Heart left ventricle (tissue), 16 donors: ENCODE results near the gene MFGE8. TPM values are rescaled to one million over a fixed set of nuclear protein-coding genes. Genes with fewer than 3 reads are reported as not detected.

Experiments
- ATAC-seq, 4 donors: fragments of 200-7000 bp; cut with Tn5 transposase; one replicate each; pipeline ENCODE4 v1.9.1; 2020 to 2022; ENCODE audit warnings: moderate library complexity in 4 of 4, mild to moderate bottlenecking in 3 of 4, moderate number of reproducible peaks in 1 of 4
- DNase-seq, 5 donors: peaks; one replicate each; pipeline ENCODE4 v3.0.0-alpha.2; 2020
- H3K27ac ChIP-seq, 12 donors: fragments of 200-600 bp; sonication (generic) in 4 of 12; one replicate each; pipeline versions ENCODE4 v1.5.0 to v1.8.0; 2016 to 2022; ENCODE audit warnings: mild to moderate bottlenecking in 2 of 12
- H3K27me3 ChIP-seq, 9 donors: fragments of 200-600 bp; sonication (generic) in 2 of 9; one replicate each; pipeline versions ENCODE4 v1.5.1 to v1.8.0; 2016 to 2022; ENCODE audit warnings: mild to moderate bottlenecking in 3 of 9
- H3K36me3 ChIP-seq, 9 donors: fragments of 200-600 bp; sonication (generic) in 2 of 9; one replicate each; pipeline versions ENCODE4 v1.5.0 to v1.8.0; 2018 to 2022; ENCODE audit warnings: mild to moderate bottlenecking in 2 of 9
- H3K4me1 ChIP-seq, 12 donors: fragments of 200-600 bp; sonication (generic) in 4 of 12; one replicate each; pipeline versions ENCODE4 v1.5.0 to v1.8.0; 2016 to 2022; ENCODE audit warnings: mild to moderate bottlenecking in 3 of 12
- H3K4me3 ChIP-seq, 12 donors: fragments of 200-600 bp; sonication (generic) in 4 of 12; one replicate each; pipeline versions ENCODE4 v1.5.0 to v1.8.0; 2017 to 2022; ENCODE audit warnings: mild to moderate bottlenecking in 9 of 12, moderate library complexity in 4 of 12
- H3K9me3 ChIP-seq, 12 donors: fragments of 200-600 bp; sonication (generic) in 4 of 12; one replicate each; pipeline versions ENCODE4 v1.5.0 to v1.8.0; 2016 to 2022; ENCODE audit warnings: mild to moderate bottlenecking in 1 of 12
- POLR2A ChIP-seq, 2 donors: fragments of 450-650 bp; IDR thresholded peaks; one replicate each; pipeline ENCODE4 v1.6.1; 2017; ENCODE audit warnings: antibody characterized with exemption in 2 of 2, mild to moderate bottlenecking in 2 of 2, moderate library complexity in 2 of 2
- WGBS, 4 donors: extraction: QIAGEN DNeasy Blood & Tissue Kit in 2 of 4; methylation state at CpG; one replicate each; pipeline versions ENCODE4 v1.1.5 to v1.1.7; 2013 to 2018; 5-methylcytosine and 5-hydroxymethylcytosine counted together
- intact Hi-C, 10 donors: fragments of 100-400 bp; cut with DNase I; formaldehyde crosslinking; loops; one replicate each; pipeline versions ENCODE4 v1.11.1 to v1.14.2; 2022
- long read RNA-seq, 3 donors: library from polyadenylated mRNA; unstranded; transcript quantifications; one replicate each; pipeline ENCODE4 v2.0.0, GENCODE V29; 2020 to 2021
- polyA plus RNA-seq, 2 donors: library from polyadenylated mRNA; stranded (reverse); fragments of 200-250 nt; gene quantifications; one replicate each; pipeline ENCODE4 v1.2.3, GENCODE V29; 2013
- total RNA-seq, 9 donors: library from RNA; depleted of rRNA in 2 of 9; stranded (reverse); fragments of >200 nt in 2 of 9; fragmentation: NEBNext Ultra II Directional in 3 of 9; extraction: Animal tissue kit (Norgen Biotek cat#: 25700) in 3 of 9; gene quantifications; one replicate each; pipeline versions ENCODE4 v1.1.0 to v1.2.4, GENCODE V29; 2016 to 2023
- TF ChIP-seq, protein P1 (sequence below), 12 donors: fragments of 200-600 bp; sonication (generic) in 4 of 12; IDR thresholded peaks; one replicate each; pipeline versions ENCODE4 v1.5.0 to v1.8.0; 2018 to 2022; ENCODE audit warnings: antibody characterized with exemption in 12 of 12, mild to moderate bottlenecking in 5 of 12
- donor health status: ischemic (EF 13 %, LVEDD 7.1; RV severe dilation, severe dysfunction).
- donor health status: healthy with polysubstance abuse.
- donor health status: DM: no; HTN: yes; CAD: no.
- donor health status: DM: no; HTN: no; CAD: no.
- donor health status: ischemic (EF 25% LVEDD 6.9; RV normal size, moderate dysfunction).
- donor health status: ischemic (EF 25% LVEDD 5.7; RV mildly dilated, moderate dysfunction).
- donor health status: healthy.
- donor health status: DM: yes; HTN: yes; CAD: no.
- donor health status: ischemic (EF 35%, LVEDD 5.7; RV mildly dilated, moderate dysfunction).
- donor health status: nonischemic (EF 11% LVEDD 7.7; RV severe dilation, severe dysfunction).
- donor health status: DM: yes; HTN: yes; CAD: no.
- donor health status: PGD.
- donor health status: ischemic (EF 29% LVEDD 5.4; RV normal size, mild dysfunction).
- donor health status: nonischemic (EF 23%, LVEDD 6.1; RV moderate dilation, normal function).

MFGE8 gene, protein sequence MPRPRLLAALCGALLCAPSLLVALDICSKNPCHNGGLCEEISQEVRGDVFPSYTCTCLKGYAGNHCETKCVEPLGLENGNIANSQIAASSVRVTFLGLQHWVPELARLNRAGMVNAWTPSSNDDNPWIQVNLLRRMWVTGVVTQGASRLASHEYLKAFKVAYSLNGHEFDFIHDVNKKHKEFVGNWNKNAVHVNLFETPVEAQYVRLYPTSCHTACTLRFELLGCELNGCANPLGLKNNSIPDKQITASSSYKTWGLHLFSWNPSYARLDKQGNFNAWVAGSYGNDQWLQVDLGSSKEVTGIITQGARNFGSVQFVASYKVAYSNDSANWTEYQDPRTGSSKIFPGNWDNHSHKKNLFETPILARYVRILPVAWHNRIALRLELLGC
- total RNA-seq (100 to 1,000 TPM; 352 to 732 (median 556) TPM), polyA plus RNA-seq (100 to 1,000 TPM; 386 to 639 TPM)
- long read RNA-seq, donor 1, transcript MFGE8-201 (8 exons, 1,937 nt): major isoform, 49 of 185 reads
- long read RNA-seq, donor 1, transcript MFGE8-214 (3 exons, 801 nt): minor isoform, 11 of 185 reads
- long read RNA-seq, donor 1, partial matches to known transcripts: 21 of 185 reads
- long read RNA-seq, donor 1, other reads (novel, unspliced or antisense): 99 of 185 reads
- long read RNA-seq, donor 2, transcript MFGE8-201 (8 exons, 1,937 nt): major isoform, 136 of 224 reads
- long read RNA-seq, donor 2, transcript MFGE8-202 (7 exons, 1,752 nt): minor isoform, 14 of 224 reads
- long read RNA-seq, donor 2, partial matches to known transcripts: 33 of 224 reads
- long read RNA-seq, donor 2, other reads (novel, unspliced or antisense): 36 of 224 reads
- long read RNA-seq, donor 3, transcript MFGE8-201 (8 exons, 1,937 nt): major isoform, 37 of 159 reads
- long read RNA-seq, donor 3, transcript MFGE8-214 (3 exons, 801 nt): minor isoform, 8 of 159 reads
- long read RNA-seq, donor 3, partial matches to known transcripts: 28 of 159 reads
- long read RNA-seq, donor 3, other reads (novel, unspliced or antisense): 80 of 159 reads

DNA sequence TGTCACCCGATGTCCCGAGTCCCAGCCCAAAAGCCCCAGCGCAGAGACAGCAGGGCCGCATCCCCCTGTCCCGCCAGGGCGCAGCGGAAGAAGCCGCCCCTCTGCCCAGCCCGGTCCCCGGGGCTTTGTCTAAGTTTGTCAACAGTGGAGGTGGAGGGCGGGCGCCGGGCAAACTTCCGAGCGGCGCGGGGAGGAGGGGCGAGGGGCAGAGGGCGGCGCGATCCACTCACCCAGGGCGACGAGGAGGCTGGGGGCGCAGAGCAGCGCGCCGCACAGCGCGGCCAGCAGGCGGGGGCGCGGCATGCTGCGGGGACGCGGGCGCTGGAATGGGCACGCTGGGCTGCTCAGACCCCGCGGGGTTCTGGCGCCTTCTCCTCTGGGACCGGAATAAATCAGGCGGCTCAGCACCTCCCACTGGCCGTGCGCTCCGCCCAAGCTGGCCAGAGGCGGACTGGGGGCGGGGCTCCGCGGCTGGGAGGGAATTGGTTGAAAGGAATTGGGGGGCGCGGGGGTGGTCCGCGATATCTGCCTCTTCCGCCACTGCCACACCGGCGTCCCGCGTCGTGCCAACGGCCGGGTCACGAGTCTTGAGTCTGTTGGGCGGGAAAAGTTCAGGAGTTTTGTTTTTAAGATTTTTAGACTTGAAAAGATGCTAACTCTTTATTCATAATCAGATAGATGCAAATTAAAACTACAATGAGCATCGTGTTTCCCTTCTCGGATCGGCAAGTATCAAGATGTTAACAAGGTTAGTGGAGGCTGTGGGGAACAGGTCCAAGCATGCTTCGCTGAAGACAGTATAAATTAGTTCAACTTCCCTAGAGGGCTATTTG lies at the start of gene MFGE8:
Gene MFGE8, minus strand, starts transcription at position 363 of the 833 bp plus-strand sequence. Its CDS starts 60 bp downstream, at position 303.
- peak within 1 kb of the TSS; percentile 61 to 94 (median 83) for H3K4me3 ChIP-seq

DNA sequence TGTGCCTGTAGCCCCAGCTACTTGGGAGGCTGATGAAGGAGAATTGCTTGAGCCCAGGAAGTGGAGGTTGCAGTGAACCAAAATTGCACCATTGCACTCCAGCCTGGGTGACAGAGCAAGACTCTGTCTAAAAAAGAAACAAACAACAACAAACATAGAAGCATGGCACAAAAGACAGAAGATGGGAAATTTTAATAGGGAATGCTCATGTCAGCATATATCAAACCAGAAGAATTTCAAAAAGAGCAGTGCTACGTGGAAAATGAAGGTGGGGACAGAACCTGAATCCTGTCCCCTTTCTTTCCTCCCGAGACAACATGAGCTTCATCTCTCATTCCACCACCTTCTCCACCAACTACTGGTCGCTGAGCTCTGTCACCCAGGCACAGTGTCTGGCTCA lies 46.3 kb upstream of the MFGE8 start:
- Histone ChIP-seq H3K4me3 (no peak overlapping the region), H3K27me3 (no peaks in the 10 kb centered on the region), H3K9me3 (peaks cover 0 to 17% (median 3%) of the 10 kb centered on the region in 12 donors), H3K36me3 (no peaks in the 10 kb centered on the region), H3K4me1 (peaks cover 0 to 9% (median 5%) of the 10 kb centered on the region in 12 donors), H3K27ac (no peak overlapping the region)
- TF ChIP-seq, protein P1, sequence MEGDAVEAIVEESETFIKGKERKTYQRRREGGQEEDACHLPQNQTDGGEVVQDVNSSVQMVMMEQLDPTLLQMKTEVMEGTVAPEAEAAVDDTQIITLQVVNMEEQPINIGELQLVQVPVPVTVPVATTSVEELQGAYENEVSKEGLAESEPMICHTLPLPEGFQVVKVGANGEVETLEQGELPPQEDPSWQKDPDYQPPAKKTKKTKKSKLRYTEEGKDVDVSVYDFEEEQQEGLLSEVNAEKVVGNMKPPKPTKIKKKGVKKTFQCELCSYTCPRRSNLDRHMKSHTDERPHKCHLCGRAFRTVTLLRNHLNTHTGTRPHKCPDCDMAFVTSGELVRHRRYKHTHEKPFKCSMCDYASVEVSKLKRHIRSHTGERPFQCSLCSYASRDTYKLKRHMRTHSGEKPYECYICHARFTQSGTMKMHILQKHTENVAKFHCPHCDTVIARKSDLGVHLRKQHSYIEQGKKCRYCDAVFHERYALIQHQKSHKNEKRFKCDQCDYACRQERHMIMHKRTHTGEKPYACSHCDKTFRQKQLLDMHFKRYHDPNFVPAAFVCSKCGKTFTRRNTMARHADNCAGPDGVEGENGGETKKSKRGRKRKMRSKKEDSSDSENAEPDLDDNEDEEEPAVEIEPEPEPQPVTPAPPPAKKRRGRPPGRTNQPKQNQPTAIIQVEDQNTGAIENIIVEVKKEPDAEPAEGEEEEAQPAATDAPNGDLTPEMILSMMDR (IDR thresholded peaks at IDR 0.05): no peak
- no peak for TF ChIP-seq POLR2A (IDR thresholded peaks at IDR 0.05)
- intact Hi-C loops: no loop called here
- WGBS, 4 donors: 82 to 95% (median 87%) methylated on average over 3 of the region's 3 CpGs
- DNase-seq (no peak), ATAC-seq (no peak)

More for the DNA sequence above, at the start of gene MFGE8:
- Histone ChIP-seq H3K36me3 (peaks cover 0 to 23% (median 19%) of the 10 kb centered on the region in 9 donors), H3K27ac (peak within 1 kb of the TSS; percentile 84 to 98 (median 92)), H3K4me1 (peaks cover under 1 to 60% (median 37%) of the 10 kb centered on the region in 12 donors), H3K9me3 (no peaks in the 10 kb centered on the region), H3K27me3 (no peaks in the 10 kb centered on the region)
- WGBS, 4 donors: 1 to 2% (median 1%) methylated on average over 29 to 67 of the region's 67 CpGs
- TF ChIP-seq, protein P1 (IDR thresholded peaks at IDR 0.05): peak in 6 of 12 donors; percentile 10 to 41 (median 20)
- TF ChIP-seq POLR2A (IDR thresholded peaks at IDR 0.05): peak; percentile 45 to 99
- DNase-seq: peak; percentile 84 to 90 (median 87)
- ATAC-seq: peak; percentile 40 to 88 (median 79)
- intact Hi-C loops: loop anchor here in 1 of 10 donors (5.0 to 10.0 kb wide), 2 partner anchors 69 to 422 kb away; partner anchors contain the start of gene POLG

DNA sequence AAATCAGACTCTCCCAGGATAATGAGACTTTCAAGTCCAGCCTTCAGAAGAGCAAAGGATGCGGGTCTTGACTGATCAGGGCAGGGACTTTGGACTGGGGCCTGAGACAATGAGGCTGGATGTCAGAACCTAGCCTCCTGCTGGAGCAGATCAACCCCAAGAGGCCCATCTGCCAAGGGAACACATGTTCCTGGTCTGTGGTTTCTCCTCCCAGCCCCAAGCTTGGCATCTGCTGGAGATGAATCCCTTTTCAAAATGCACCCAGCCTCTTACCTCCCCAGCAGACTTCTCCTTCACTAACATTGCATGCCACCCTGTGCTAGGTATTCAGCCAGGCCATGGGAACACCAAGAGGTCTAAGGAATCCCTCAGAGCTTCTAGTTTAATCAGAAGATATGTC lies 43.7 kb upstream of the MFGE8 start:
- intact Hi-C loops: no loop called here
- TF ChIP-seq POLR2A (IDR thresholded peaks at IDR 0.05): no peak
- TF ChIP-seq, protein P1 (IDR thresholded peaks at IDR 0.05): no peak
- WGBS, 4 donors: 88 to 100% (median 93%) methylated on average over 1 of the region's 1 CpG
- Histone ChIP-seq H3K4me1 (peaks cover 0 to 16% (median 8%) of the 10 kb centered on the region in 12 donors), H3K9me3 (no peaks in the 10 kb centered on the region), H3K36me3 (no peaks in the 10 kb centered on the region), H3K27ac (no peak overlapping the region), H3K27me3 (no peaks in the 10 kb centered on the region), H3K4me3 (no peak overlapping the region)
- no peak for DNase-seq
- no peak for ATAC-seq
